ENCODE data around the gene THAP3. TPM values are rescaled to one million over a fixed set of nuclear protein-coding genes. Genes with fewer than 3 reads are reported as not detected.

The THAP3 gene
- total and polyA plus RNA-seq, 9 of the 15 experiments (the other 6 are each of a cell fraction or from before 2014, with no cell fraction given) = 1.9 to 31.2 (median 18.2) TPM

GRCh38 chr1:6579374-6580118, 45.1 kb upstream of the THAP3 start, which contains the start of gene ZBTB48 (continued):
- TF ChIP-seq ZNF77 (CRISPR knock-in tag; IDR thresholded peaks at IDR 0.05) (no peak), MTA1 (IDR thresholded peaks at IDR 0.05; ENCODE audit: borderline replicate concordance) (peak; percentile 61; the same call in 1 of the 2 replicates), MIER1 (IDR thresholded peaks at IDR 0.05; ENCODE audit: low read depth) (0 out of 2 replicates have a peak, but pooled peaks have one; percentile 31), ZNF551 (CRISPR knock-in tag; IDR thresholded peaks at IDR 0.05) (no peak), SP1 (CRISPR knock-in tag; IDR thresholded peaks at IDR 0.05) (peak; percentile 65), HEY1 (CRISPR knock-in tag; IDR thresholded peaks at IDR 0.05; ENCODE audit: borderline replicate concordance) (no peak), ZNF282 (CRISPR knock-in tag; IDR thresholded peaks at IDR 0.05) (no peak), STAT6 (CRISPR knock-in tag; IDR thresholded peaks at IDR 0.05) (peak; percentile 88; the same call in 1 of the 2 replicates), ARID3A (IDR thresholded peaks at IDR 0.05; ENCODE audit: borderline replicate concordance, low read depth, low read length) (no peak), JUND (IDR thresholded peaks at IDR 0.05; ENCODE audit: borderline replicate concordance, low read depth, low read length) (peak; percentile 40; the same call in 1 of the 2 replicates), JUND (tag; IDR thresholded peaks at IDR 0.05; ENCODE audit: borderline replicate concordance, low read depth, low read length) (peak; percentile 13; the same call in 1 of the 3 replicates), ETS2 (tag; IDR thresholded peaks at IDR 0.05; ENCODE audit: borderline replicate concordance, poor library complexity, severe bottlenecking) (no peak), ZNF324 (CRISPR knock-in tag; IDR thresholded peaks at IDR 0.05) (no peak), SMAD1 (IDR thresholded peaks at IDR 0.05; ENCODE audit: low read depth, low read length, partially characterized antibody) (peak; percentile 73), U2AF1 (optimal IDR thresholded peaks at IDR 0.05; ENCODE audit: low read depth, low read length) (no peak), ZNF583 (CRISPR knock-in tag; IDR thresholded peaks at IDR 0.05) (no peak), AFF4 (CRISPR knock-in tag; IDR thresholded peaks at IDR 0.05) (no peak)
- TF ChIP-seq, protein P1, sequence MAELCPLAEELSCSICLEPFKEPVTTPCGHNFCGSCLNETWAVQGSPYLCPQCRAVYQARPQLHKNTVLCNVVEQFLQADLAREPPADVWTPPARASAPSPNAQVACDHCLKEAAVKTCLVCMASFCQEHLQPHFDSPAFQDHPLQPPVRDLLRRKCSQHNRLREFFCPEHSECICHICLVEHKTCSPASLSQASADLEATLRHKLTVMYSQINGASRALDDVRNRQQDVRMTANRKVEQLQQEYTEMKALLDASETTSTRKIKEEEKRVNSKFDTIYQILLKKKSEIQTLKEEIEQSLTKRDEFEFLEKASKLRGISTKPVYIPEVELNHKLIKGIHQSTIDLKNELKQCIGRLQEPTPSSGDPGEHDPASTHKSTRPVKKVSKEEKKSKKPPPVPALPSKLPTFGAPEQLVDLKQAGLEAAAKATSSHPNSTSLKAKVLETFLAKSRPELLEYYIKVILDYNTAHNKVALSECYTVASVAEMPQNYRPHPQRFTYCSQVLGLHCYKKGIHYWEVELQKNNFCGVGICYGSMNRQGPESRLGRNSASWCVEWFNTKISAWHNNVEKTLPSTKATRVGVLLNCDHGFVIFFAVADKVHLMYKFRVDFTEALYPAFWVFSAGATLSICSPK (IDR thresholded peaks at IDR 0.05; ENCODE audit: borderline replicate concordance) = no peak

Data from K562 (cell line).